GM12875 (cell line): Measurements from ENCODE around the gene CFAP91.
A peak's percentile ranks its signal among the peaks of the same experiment; 100 is the strongest.

Experiments
- H3K4me3 ChIP-seq: one replicate; pipeline ENCODE4 v1.5.1; 2011; ENCODE audit warnings: low read depth, low read length, control low read depth
- TF ChIP-seq, protein P1 (sequence below): IDR thresholded peaks from 2 replicates; pipeline ENCODE4 v1.5.1; 2011; ENCODE audit warnings: low read depth, mild to moderate bottlenecking, control low read depth, inconsistent platforms, low read length, moderate library complexity, borderline replicate concordance; ENCODE audit not compliant: insufficient read depth

Gene CFAP91

DNA sequence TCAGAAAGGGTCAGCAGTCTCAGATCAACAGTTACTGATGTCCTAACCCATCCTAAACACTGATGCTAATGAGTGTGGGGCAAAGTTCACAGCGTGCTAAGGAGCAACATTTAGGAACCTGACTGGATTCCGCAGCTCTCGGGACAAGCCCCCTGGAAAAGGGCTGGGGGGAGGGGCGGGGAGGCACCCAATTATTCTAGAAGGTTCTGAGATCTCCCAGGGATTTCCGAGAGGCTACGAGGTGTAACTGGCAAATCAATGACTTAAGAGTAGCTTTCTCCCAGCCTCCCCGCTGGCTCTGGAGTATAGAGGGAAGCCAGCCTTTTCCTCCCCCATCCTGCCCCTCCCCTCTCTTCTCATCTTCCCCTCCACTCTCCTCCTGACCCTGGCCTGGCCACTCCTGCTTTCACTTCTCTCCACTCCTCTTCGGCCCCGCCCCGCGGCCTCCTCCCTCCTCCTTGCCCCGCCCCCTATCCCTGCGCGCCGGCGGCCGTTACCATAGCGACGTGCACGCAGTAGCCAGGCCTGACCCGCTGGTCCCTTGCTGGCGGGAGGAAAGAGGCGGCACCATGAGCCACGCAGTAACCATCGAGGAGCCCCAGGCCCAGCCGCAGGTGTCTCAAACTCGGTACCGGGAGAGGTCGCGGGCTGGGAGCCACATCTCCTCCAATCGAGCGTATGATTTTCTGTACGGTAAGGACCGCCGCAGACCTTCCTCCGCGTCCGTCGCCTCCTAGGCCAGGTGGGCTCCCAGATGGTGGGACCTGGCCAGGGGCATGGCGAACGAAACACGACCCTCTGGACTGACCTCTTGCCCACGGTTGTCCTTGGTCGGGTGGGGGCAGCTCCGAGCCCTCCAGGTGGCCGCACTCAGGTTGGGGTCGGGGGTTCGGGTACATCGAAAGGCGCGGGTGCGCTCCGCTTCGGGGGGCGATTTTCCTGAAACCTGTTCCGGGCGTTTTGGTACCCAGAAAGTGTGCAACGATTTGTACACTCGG lies at the start of gene CFAP91:
Gene CFAP91 (plus strand): TSS at position 493 of the 998 bp plus-strand sequence. CDS start 77 bp downstream, at position 570.
- TF ChIP-seq, protein P1, sequence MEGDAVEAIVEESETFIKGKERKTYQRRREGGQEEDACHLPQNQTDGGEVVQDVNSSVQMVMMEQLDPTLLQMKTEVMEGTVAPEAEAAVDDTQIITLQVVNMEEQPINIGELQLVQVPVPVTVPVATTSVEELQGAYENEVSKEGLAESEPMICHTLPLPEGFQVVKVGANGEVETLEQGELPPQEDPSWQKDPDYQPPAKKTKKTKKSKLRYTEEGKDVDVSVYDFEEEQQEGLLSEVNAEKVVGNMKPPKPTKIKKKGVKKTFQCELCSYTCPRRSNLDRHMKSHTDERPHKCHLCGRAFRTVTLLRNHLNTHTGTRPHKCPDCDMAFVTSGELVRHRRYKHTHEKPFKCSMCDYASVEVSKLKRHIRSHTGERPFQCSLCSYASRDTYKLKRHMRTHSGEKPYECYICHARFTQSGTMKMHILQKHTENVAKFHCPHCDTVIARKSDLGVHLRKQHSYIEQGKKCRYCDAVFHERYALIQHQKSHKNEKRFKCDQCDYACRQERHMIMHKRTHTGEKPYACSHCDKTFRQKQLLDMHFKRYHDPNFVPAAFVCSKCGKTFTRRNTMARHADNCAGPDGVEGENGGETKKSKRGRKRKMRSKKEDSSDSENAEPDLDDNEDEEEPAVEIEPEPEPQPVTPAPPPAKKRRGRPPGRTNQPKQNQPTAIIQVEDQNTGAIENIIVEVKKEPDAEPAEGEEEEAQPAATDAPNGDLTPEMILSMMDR, result no peak
- H3K4me3 ChIP-seq, result peak within 1 kb of the TSS; percentile 48

DNA sequence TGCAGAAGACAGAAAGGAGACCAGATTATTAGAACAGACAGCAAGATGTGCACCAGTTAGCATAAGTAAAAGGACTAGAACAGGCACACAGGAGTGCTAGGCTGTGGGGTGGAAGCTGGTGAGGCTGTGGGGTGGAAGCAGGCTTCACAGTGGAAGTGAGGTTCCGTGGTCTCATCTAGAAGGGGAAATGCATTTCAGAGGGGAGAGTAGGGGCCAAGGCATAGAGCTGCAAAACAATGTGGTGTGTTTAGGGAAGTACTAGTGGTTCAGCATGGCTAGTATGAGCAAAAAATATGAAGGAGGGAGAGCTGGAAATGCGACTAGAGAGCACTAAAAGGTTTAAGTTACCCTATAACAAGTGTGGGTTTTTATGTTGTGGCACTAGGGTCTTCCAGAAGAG lies 48.9 kb upstream of the CFAP91 start:
- no peak overlapping the region for H3K4me3 ChIP-seq
- TF ChIP-seq, protein P1, result no peak

DNA sequence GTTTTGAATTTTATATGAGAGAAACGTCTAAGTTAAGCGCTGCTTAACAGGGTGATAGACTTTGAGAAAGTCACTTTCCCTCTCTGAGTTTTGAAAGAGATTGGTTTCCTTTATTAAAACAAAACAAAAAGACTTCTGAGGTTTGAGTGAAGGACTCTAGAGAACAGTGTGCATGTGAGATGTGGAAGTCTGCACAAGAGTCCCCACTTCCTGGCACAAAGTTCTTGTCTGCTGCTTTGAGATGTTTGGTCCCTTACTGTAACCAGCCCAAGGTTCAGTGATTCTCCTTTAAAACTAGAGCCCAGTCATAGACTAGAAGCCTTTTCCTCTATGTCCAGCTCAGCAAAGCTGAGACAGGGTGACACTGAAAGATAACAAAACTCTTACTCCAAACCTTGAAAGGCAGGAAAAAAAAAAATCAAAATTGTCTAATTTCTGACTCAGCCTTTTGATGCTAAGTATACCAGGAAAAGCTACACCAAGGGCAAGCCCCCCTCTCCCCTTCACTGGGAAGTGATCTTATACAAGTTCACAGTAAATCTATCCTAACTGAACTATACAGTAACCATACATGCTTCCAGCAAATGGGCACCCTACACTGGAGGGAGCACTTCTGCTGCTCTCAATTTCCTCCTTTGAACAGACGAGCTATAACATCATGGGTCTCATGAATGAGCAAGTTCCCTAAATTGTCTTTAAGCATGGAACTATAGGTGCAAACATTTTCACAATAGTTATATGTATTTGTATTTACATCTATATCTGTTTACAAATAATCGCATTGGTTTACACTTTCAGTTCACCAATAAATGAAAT lies 44.7 kb upstream of the CFAP91 start:
- H3K4me3 ChIP-seq, result no peak overlapping the region
- TF ChIP-seq, protein P1, result no peak

DNA sequence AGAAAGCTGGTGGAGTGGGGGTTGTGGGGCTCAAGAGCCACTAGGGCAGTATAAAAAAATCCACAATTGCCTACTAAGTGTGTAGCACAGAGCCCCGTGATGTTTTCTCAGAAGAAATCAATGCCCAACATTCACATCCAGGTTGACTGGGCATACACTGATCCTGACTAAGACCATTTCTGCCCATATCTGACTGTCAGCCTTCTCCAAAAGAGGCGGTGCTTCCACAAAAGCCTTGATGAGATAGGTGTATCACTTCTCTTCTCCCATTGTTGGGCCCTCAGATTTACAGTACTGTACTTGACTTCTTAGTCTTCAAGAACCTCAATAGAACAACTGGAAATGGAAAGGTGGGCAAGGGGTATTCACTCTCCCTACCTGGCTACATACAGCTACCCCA lies 43.8 kb upstream of the CFAP91 start:
- no peak overlapping the region for H3K4me3 ChIP-seq
- TF ChIP-seq, protein P1, result no peak

DNA sequence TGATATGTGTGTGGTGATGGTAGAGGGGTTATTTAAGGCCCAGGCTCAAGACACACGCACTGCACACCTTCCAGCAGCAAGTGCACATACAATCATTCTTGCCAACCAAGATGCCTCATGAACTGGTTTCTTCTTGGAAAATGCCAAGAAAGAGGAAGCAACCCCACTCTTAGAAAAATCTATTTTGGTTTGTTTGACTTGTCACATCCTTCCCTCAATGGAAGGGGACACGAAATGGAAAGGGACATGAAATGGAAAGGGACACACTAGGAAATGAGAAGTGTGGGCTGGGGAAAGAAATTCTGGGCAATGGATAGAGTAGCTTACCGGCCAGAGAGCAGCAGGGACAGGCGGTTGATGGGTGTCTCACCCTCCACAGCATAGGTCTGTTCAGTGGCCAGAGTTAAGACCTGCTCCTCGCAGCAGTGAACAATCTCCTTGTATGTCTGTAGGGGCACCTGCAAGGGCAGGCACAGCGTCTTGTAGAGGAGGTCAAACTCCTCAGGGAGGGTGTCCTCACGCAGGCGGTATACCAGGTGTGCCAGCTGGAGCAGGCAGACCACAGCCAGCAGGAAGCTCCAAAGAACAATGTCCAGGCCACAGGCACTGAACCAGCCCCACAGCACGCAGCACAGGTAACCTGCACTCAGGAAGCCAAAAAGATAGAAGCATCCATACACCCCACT lies 43.1 kb upstream of the CFAP91 start:
- TF ChIP-seq, protein P1, result no peak
- no peak overlapping the region for H3K4me3 ChIP-seq

DNA sequence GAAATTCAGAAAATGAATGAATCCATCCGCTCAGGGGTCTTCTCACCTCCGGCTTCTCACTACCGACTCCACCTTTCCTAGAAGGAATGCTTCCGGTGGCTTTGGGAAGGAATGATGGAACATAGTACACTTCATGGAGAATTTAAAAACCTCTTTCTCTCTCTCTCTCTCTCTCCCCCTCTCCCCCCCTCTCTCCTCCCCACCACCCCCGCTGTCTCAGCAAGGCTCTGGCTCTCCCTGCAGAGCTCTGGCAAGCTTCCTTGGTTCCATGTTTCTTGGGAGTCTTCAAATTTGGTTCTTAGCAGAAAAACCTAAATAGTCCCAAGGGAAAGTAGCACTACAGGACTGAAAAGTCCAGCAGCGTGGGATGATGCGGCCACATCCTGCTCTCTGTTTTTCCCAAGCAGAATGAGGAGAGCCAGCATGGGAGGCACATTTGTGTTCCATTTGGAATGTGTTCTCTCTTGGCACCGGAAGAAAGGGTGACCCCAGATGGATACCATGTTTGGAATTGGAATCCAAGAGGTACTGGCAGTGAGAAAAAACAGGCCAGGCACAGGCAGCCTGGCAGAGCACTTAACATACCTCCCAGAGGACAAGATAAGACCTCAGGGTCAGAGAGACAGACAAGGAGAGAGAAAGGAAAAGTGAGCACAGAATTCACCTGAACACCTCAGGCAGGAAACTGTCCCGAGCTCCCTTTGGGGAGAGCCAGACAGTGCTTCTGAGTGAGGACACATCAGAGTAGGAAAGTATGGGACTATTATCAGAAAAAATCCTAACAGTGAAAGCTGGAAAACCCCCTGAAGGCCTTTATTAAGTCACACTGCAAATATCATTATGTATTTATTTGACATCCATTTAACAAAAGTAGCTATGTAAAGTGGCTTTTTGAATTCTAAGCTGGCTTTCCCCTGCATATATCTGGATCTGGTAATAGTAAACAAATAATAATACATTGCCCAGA lies 42.1 kb upstream of the CFAP91 start, which contains the start of gene POPDC2:
Gene POPDC2 (minus strand): TSS at position 116 of the 967 bp plus-strand sequence. CDS start 166 bp downstream, outside the sequence.
- TF ChIP-seq, protein P1, result no peak
- H3K4me3 ChIP-seq, result no peak within 1 kb of the TSS
